Subcutaneous adipose tissue (tissue), 4 donors: ENCODE data around the gene ADIPOR2. TPM values are rescaled to one million over a fixed set of nuclear protein-coding genes. Genes with fewer than 3 reads are reported as not detected.

Experiments
- CTCF ChIP-seq: fragments of 450-650 bp; IDR thresholded peaks from one replicate; pipeline ENCODE4 v1.5.1; 2016; ENCODE audit warnings: low read depth, mild to moderate bottlenecking, control low read depth, antibody characterized with exemption, moderate library complexity
- total RNA-seq, 4 donors: library from RNA; depleted of rRNA; stranded (reverse); fragments of >200 nt; gene quantifications; one replicate each; pipeline ENCODE4 v1.1.0, GENCODE V29; 2016

The ADIPOR2 gene
- total RNA-seq, 4 donors from 2014 or later = 69.4 to 122 (median 108) TPM

- TF ChIP-seq CTCF = no peak
Observed at GRCh38 chr12:1716215-1716862, 25.5 kb downstream of the ADIPOR2 start.

- no peak for TF ChIP-seq CTCF
Observed at GRCh38 chr12:1716911-1717310, 26.0 kb downstream of the ADIPOR2 start.

GRCh38 chr12:1719139-1719538, 28.3 kb downstream of the ADIPOR2 start:
- TF ChIP-seq CTCF = no peak

- TF ChIP-seq CTCF = no peak
Observed at GRCh38 chr12:1720494-1720893, 29.6 kb downstream of the ADIPOR2 start.

- TF ChIP-seq CTCF = no peak
Observed at GRCh38 chr12:1723721-1724120, 32.9 kb downstream of the ADIPOR2 start.

GRCh38 chr12:1724250-1724649, 33.4 kb downstream of the ADIPOR2 start:
- no peak for TF ChIP-seq CTCF

- no peak for TF ChIP-seq CTCF
Observed at GRCh38 chr12:1726753-1727152, 35.9 kb downstream of the ADIPOR2 start.
